GM19468 (cell line): Measurements from ENCODE around the gene GLT8D1.
A peak's percentile ranks its signal among the peaks of the same experiment; 100 is the strongest.
"Not testable (repeated sequence)": the region's sequence is repeated elsewhere in the genome, so short reads cannot be mapped to it uniquely, and the experiment has no call there.

Experiments used
- ATAC-seq: cut with Tn5 transposase; IDR thresholded peaks from one replicate; pipeline ENCODE4 v1.9.1; 2021; ENCODE audit warnings: mild to moderate bottlenecking, moderate library complexity, moderate number of reproducible peaks; ENCODE audit not compliant: unreplicated experiment; ENCODE audit errors: extremely low read depth

GLT8D1 gene

GRCh38 chr3:52684184-52684583 is 21.4 kb downstream of the GLT8D1 start:
- ATAC-seq: no peak

GRCh38 chr3:52683611-52684010 is 22.0 kb downstream of the GLT8D1 start:
- ATAC-seq: no peak

GRCh38 chr3:52682016-52682415 is 23.6 kb downstream of the GLT8D1 start:
- no peak for ATAC-seq

- no peak for ATAC-seq
Observed at GRCh38 chr3:52681596-52681995, 24.0 kb downstream of the GLT8D1 start.

GRCh38 chr3:52679811-52680210 is 25.8 kb downstream of the GLT8D1 start:
- ATAC-seq: no peak

- ATAC-seq: no peak
Observed at GRCh38 chr3:52679199-52679538, 26.4 kb downstream of the GLT8D1 start.

- ATAC-seq: no peak
Observed at GRCh38 chr3:52678265-52679198, 27.1 kb downstream of the GLT8D1 start.

- not testable (repeated sequence) for ATAC-seq
Observed at GRCh38 chr3:52676201-52676600, 29.4 kb downstream of the GLT8D1 start.

- ATAC-seq: no peak
Observed at GRCh38 chr3:52671676-52672075, 33.9 kb downstream of the GLT8D1 start.

GRCh38 chr3:52670621-52671521 is 34.7 kb downstream of the GLT8D1 start:
- peak; percentile 54 for ATAC-seq

GRCh38 chr3:52663098-52663497 is 42.5 kb downstream of the GLT8D1 start:
- no peak for ATAC-seq

- ATAC-seq: no peak
Observed at GRCh38 chr3:52660046-52660445, 45.5 kb downstream of the GLT8D1 start.

- no peak for ATAC-seq
Observed at GRCh38 chr3:52655895-52656294, 49.7 kb downstream of the GLT8D1 start.

GRCh38 chr3:52651592-52651991 is 54.0 kb downstream of the GLT8D1 start:
- ATAC-seq: no peak

- no peak for ATAC-seq
Observed at GRCh38 chr3:52650439-52650838, 55.2 kb downstream of the GLT8D1 start.

- ATAC-seq: no peak
Observed at GRCh38 chr3:52649461-52650210, 56.0 kb downstream of the GLT8D1 start.

- no peak for ATAC-seq
Observed at GRCh38 chr3:52645549-52645948, 60.0 kb downstream of the GLT8D1 start.
